Fibroblast of skin of back (primary cell): Measurements from ENCODE around the gene SLC38A6. TPM values are rescaled to one million over a fixed set of nuclear protein-coding genes. Genes with fewer than 3 reads are reported as not detected.

Source experiments
- DNase-seq: peaks from one replicate; pipeline ENCODE4 v3.0.0-alpha.2; 2013
- polyA plus RNA-seq, 2 experiments: library from polyadenylated mRNA; unstranded; fragments of 120-200 nt; gene quantifications; one replicate each; pipeline ENCODE4 v1.2.1, GENCODE V29; 2013; ENCODE audit not compliant: insufficient read length in 2 of 2

SLC38A6 gene
- polyA plus RNA-seq (2013, experiment 1 of 2; ENCODE audit: insufficient read length) = 14.7 TPM
- 12.8 TPM for polyA plus RNA-seq (2013, experiment 2 of 2; ENCODE audit: insufficient read length)

DNA sequence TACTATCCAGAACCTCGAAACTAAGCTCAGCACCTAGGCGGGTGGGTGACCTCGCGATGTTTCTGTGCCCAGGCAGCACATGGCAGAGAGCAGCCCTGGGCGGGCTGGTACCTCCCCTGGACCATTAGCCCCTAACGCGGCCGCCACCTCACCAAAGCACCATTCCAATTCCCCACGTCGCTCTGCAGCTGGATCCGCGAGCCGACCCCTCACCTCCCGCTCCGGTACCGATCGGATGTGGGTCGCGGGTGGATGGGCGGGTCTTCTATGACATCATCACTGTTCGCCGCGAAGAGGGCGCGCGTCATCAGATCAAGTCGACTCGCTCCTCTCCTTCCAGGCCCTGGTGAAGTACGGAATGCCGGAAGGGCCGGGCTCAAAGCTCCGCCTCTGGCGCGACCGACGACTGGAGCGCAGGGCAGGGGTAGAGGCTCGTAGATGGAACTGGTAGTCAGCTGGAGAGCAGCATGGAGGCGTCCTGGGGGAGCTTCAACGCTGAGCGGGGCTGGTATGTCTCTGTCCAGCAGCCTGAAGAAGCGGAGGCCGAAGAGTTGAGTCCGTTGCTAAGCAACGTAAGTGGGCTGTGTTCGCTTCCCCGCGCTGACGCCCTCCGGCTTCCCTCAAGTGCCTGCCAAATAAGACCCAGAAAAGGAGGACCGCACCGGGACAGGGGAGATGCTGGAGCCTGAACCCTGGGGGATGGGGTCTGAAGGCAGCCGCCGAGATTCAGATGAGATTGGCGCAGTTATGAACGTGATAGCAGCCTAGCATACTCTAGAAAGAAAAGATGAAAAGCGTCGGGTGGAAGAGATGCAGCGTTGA lies at the start of gene SLC38A6, which contains the start of gene TRMT5:
SLC38A6 (plus strand) TSS at position 435 of the 822 bp plus-strand sequence; CDS start at position 468, 33 bp downstream.
TRMT5 (minus strand) TSS at position 269 of the 822 bp plus-strand sequence; CDS start at position 163, 106 bp downstream.
- DNase-seq = peak; percentile 97

DNA sequence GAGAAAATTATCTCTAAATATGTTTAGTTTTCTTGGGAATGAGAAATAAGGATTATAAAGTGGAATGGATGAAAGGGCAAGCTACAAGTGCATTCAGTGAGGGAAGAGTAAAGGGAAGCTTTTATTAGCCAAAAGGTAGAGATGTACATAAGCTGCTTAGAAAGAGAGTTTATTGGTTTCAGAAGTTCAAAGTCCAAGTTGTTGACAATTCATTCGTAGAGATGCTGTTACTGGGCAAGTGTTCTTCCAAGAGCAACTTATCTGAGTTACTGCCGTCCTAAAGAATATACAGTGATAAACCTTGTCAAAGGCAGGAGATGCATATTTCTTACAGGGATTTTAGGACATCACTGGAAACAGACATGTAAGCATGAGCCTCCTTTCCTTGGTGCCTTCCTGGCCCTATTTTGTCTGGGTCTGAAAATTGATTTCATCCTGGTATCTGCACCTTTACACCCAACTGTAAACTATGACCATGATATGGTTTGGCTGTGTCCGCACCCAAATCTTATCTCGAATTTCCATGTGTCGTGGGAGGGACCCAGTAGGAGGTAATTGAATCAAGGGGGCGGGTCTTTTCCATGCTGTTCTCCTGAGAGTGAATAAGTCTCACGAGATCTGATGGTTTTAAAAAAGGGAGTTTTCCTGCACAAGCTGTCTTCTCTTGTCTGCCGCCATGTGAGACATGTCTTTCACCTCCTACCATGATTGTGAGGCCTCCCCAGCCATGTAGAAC lies 47.0 kb upstream of the SLC38A6 start:
- no peak for DNase-seq

DNA sequence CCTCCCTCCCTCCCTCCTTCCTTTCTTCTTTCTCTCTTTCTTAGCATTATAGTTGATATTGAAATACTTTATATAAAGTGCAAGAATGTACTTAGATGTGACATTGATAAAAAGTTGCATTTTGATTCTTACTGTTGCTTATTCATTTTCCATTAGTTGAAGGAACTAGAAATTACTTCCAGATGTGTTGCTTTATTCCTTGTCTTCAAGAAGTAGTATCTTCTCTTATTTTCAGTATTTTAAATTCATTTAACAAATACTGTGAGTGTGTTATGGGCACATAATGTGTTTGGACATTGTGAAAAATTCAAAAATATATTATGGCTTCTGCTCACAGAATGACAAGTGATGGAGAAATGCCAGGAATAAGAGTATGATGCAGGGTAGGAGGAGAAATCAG lies 45.7 kb upstream of the SLC38A6 start:
- no peak for DNase-seq

DNA sequence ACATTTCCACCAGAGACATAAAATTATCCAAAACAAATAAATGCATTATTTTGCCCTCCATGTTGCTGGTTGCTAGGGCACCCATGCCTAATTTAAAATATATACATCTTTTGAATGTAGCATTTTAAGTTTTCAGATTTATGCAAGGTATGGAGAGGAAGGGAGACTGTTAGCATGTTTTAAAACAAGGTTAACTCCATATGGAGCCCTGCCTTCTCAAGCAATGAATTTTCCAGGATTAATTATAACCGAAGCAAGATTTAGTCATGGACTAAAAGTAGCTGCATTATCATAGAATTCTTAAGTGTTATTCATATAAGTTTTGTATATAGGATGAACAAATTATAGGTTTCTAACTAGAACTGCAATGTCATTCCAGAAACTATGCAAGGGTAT lies 37.4 kb upstream of the SLC38A6 start:
- no peak for DNase-seq

DNA sequence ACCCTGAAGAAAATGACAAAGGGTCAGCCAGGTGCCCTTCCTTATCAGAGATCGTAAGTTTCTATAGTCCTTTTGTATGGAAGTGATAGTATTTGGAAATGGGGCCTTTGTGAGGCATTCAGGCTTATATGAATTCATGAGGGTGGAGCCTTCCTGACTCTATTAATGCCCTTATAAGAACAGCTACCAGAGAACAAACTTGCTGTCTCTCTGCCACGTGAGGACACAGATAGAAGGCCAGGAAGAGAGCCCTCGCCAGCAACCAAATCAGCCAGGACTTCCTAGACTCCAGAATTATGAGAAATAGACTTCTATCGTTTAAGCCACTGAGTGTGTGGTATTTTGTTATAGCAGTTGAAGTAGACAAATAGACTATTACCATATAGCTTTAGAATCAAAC lies 36.8 kb upstream of the SLC38A6 start:
- no peak for DNase-seq

DNA sequence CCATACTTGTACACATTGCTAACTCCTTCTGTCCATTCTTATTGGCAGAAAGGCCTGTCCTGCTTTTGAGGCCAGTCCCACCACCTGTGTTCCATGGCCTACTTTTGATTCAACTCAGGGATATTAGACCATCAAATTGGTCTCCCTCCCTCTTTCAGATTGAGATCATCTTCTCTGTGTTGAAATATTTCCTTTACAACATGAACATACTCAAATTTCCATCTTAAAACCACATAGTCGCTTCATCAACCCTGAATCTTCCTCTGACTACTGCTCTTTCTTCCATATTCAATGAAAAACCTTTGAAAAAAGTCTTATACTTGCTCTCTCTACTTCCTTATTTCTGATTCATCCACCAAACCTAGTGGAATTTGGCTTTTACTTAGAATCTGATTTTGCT lies 35.1 kb upstream of the SLC38A6 start:
- no peak for DNase-seq

DNA sequence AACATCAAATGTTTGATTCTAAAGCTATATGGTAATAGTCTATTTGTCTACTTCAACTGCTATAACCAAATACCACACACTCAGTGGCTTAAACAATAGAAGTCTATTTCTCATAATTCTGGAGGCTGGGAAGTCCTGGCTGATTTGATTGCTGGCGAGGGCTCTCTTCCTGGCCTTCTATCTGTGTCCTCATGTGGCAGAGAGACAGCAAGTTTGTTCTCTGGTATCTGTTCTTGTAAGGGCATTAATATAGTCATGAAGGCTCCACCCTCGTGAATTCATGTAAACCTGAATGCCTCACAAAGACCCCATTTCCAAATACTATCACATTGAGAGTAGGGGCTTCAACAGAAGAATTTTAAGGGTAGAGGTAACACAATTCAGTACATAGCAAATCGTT lies 34.3 kb upstream of the SLC38A6 start:
- no peak for DNase-seq

DNA sequence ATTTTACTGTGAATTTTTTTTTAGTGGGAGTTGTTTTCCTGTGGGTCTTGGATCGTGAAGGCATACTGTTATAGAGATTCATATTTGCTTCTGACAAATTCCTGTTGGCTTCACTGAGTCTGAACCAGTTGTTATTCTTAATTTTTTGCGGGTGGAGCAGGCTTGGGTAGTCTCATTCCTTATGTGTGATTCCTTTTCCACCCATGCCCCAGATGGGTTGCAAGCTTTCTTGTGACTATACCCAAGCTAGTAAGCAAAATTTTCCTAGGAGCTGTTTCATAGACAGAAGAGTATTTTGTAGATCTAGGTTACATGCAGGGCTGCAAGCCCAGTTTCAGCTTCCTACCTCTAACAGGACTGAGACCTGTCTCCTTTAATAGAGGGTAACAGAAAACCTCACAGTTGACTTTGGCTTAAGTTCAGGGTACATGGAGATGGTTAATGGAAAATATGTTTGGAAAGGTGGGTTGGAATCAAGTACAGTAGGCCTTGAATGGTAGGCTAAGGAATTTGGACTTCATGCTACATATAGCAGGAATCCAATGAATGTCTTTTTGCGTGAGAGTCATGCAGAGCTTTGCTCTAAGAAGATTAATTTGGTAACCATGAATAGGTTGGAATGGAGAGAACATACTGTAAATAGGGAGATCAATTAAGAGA lies 29.1 kb upstream of the SLC38A6 start:
- DNase-seq = peak; percentile 84

DNA sequence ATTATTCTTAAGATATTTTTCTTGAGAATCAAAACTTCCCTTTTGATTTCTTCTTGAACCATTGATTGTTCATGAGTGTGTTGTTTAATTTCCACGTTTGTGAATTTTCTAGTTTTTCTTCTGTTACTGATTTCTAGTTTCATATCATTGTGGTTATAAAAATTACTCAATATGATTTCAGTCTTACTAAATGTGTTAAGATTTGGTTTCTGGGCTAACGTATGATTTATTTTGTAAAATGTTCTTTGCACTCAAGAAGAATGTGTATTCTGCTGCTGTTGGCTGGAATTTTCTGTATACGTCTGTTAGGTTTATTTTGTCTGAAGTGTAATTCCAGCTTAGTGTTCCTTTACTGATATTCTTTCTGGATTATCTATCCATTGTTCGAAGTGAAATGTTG lies 24.8 kb upstream of the SLC38A6 start:
- DNase-seq = no peak

DNA sequence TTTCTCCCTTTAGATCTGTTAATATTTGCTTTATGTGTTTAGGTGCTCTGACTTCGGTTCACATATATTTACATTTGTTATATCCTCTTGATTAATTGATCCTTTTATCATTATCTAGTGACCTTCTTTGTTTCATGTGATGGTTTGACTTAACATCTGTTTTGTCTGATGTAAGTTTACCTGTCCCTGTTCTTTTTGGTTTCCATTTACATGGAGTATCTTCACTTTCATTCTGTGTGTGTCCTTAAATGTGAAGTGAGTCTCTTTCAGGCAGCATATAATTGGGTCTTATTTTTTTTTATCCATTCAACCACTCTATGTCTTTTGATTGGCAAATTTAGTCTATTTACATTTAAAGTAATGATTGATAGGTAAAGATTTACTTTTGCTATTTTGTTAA lies 24.4 kb upstream of the SLC38A6 start:
- no peak for DNase-seq

DNA sequence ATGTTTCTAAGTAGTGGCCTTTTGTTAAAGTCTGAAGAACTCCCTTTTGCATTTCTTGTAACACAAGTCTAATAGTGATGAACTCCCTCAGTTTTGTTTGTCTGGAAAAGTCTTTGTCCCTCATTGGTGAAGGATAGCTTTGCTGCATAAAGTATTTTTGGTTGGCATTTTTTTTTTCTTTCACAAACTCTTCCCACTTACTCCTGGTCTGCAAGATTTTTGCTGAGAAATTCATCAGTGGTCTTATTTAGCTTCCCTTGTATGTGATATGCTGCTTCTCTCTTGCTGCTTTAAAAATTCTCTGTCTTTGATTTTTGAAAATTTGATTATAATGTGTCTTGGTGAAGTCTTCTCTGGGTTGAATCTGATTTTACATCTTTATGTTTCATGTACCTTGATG lies 22.9 kb upstream of the SLC38A6 start:
- no peak for DNase-seq

DNA sequence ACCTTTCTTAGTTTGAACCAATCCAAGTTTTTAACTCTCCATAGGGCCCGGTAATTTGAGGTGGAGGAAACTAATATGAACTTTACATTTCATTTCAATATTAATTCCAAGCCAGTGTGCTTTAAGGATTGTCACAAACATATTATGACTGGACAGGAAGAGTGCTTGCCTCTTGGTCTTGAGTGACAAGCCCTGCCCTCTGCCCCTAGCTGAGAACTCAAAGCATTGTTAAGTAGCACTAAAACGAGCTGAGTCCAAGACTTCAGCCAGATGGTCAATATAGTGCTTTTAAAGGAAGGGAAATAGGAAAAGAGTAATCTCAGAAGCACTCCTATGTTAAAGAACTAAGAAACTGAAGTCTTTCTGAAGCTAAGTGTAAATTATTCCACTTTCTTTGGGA lies 17.3 kb upstream of the SLC38A6 start:
- DNase-seq = no peak

DNA sequence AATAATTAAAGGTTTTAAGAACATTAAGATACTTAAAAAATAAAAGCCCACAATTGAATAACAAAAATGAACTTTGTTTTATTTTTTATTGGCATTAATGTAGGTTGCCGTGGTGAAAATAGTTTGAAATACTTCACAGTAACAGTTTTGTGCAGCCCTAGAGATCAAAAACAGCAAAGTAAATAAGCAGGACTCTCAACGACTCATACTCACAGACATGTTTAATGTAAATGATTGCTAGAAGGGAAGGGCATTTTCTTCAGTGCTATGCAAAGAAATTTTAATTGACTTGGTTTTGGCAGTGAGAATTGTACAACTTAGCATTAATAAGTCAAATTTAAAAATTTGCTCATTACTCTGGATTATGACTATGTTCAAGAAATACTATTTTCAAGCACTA lies 16.1 kb upstream of the SLC38A6 start:
- DNase-seq = peak; percentile 48

DNA sequence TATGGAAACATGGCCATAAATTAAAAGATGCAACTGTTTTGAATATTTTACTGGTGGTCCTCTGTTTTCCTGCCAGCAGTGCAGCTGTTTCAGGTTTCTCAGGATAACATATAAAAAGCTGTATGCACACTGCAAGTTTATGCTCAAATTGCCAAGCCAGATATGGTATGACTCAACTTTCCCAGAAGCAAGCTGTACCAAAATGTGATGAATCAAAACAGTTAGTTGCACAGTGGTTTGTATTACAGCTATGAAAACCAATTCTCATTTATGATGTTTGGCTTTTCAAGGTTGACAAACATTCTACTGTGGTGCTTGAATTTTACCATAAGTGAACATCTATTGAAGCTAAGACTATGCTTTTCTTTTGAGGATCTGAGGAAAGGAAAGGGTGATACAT lies 15.6 kb upstream of the SLC38A6 start:
- DNase-seq = peak; percentile 70

DNA sequence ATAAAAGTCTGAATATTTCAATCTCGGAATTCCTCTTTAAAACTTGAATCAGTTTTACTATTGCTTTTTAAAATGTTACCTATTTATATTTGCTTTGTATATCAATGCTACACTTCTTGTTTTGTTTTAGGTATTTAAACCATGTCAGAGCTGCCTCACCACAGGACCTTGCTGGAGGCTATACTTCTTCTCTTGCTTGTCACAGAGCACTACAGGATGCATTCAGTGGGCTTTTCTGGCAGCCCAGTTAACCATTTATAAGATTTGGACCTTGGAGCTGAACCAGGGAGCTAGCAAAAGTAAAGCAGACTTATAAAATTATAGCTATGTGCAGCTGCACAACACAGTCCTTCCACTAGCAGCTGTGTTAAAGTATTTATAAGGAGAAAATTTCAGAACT lies 12.9 kb upstream of the SLC38A6 start:
- DNase-seq = no peak

DNA sequence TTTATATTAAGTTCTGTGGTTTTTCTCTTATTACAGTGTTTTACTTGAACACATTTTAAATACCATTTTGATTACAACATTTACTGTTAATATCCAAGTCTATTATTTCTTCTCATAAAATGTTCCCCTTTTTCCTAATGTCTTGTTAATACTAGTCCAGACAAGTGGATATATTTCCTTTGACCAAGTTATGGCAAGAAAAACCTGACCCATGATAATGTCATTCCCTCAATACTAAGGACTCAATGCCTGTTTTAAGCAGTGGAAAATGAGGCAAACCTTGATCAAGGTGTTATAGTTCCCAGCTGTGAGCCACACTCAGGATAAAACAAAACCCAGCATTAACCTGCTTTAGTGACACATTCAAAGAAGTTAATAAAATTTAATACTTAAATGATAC lies 12.4 kb upstream of the SLC38A6 start:
- DNase-seq = no peak

DNA sequence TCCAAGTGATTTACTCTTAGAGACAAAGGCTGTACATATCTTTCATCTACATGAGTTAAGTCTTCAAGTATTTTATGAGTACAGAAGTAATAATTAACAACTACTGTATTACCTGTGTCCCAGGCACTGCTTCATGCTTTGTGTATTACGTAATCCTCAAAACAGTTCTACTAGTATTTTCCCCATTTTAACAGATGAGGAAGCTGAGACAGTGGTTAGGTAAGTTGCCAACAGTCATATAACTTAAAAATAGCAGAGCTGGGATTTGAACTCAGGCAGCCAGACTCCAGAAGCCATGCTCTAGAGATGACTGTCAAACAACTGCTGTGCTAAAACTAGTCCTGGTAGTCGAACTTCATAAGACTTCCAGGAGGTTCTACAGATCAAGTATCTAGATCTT lies 10.9 kb upstream of the SLC38A6 start:
- no peak for DNase-seq

DNA sequence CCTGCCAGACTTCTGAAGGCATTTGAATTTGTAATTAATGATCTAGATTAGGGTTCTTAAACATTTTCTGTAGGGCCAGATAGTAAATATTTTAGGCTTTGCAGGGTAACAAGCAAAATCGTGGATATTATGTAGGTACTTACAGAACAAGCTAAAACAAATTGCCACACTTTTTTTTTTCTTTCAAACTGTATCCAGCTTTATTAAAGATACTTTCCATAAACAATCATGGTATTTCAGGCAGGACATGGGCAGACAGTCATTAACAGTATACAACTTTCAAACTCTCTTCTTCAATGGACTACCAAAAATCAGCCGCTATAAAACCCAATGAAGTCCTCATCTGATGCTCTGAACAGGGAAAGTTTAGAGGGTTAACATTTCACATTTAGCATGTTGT lies 9.8 kb upstream of the SLC38A6 start:
- DNase-seq = no peak

DNA sequence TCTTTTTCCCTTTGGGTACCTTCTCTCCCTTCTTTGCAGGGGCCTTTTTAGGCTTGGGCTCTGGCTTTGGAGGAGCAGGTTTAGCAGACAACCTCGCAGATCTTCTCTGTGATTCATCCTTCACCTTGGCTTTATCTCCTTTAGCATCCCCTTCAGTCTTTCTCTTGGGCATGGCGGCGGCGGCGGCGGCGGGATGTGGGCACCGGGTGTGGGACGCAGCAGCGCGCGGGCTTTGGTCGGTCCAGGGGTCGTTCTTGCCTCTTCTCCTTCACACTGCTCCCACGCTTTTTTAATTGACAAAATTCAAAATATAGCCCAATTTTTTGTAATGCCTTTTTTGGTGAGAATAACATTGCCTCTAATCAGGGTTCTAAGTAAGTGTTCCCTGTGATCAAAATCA lies 8.8 kb upstream of the SLC38A6 start:
- no peak for DNase-seq

DNA sequence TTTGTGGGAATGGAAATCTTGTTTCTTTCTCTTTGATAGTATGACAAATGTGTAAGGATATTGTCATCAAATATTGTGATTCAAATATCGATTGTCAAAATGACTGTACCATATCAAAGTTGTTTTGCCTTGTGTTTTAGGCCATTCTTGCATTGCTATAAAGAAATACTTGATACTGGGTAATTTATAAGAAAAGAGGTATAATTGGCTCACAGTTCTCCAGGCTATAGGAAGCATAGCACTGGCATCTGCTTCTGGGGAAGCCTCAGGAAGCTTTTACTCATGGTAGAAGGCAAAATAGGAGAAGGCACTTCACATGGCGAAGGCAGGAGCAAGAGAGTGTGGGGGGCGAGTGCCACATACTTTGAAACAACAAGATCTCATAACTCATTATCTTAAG lies 8.0 kb upstream of the SLC38A6 start:
- DNase-seq = no peak

DNA sequence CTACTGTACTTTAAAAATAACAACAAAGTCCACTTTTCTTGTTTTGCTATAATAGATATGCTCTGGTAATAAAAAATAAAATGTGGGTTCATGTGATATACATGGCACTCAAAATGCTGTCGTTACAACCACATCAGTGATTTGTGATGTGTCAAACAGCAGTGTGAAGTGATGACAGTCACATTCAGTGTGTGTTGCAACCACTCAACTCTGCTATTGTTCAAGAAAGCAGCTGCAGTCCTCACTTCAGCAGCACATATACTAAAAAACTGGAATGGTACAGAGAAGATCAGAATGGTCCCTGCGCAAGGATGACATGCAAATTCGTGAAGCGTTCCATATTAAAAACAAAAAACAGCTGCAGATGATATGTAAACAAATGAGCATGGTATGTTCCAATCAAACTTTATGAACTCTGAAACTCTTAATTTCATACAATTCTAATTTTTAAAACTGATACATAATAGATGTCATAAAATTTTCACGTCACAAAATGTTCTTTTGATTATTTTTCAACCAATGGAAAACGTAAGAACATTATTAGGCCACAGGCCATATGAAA lies 6.9 kb upstream of the SLC38A6 start:
- DNase-seq = no peak

DNA sequence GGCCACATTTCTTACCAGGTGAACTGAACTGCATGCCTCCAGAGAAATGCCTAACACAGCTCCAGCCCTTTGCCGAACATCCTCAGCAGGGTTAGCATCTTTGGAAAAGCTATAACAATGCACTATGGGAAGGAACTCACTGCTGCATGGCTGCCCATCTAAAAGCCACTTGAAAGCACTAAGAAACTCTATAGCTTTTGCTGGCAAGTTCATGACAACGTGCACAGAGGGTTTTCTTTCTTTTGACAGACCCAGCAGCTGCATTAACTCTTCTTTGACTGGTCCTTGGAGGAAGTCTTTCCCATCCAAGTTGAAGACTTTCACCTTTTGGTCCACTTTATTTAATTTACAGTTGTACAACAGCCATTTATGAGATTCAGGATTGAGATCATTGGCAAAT lies 5.5 kb upstream of the SLC38A6 start:
- DNase-seq = no peak

DNA sequence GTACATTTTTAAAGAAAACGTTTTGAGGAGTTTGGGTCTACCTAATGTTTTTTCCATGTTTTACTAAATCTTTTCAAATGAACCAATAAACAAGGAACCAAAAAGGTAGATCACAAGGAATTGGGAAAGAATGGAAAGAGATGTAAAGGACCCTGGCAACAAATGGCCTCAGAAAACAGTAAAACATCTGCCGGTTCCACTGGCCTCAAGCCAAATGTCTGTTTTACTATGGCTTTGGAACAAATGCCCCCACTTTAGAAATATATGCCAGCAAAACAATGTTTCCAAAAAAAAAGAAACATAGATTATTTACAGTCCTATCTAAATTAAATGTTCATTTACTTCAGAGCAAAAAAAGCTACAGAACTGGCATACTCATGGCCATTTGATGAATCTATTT lies 3.2 kb upstream of the SLC38A6 start:
- DNase-seq = no peak
